Measurements from ENCODE around the gene CXCR4. TPM values are rescaled to one million over a fixed set of nuclear protein-coding genes. Genes with fewer than 3 reads are reported as not detected.

Gene CXCR4
- total and polyA plus RNA-seq, 10 of the 15 experiments (the other 5 are each of a cell fraction or from before 2014, with no cell fraction given): 31.1 to 749 (median 52.7) TPM

DNA sequence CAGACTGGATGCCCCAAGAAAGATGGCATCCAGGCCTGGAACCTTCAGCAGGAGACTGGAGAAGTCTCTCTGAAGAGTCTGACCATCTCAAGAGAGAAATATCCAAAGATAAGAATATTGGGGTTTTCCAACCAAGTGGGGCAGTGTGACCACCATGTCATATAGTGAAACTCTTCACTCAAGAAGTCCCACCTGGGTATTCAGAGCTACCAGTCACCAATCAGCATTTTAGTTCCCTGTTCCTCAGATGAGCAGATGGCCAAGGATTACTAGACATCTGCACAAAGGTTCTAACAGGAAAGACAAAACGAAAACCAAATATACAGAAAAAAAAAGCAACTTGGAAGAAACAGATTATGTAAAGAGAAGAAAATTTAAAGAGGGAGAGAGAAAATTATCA lies 38.5 kb upstream of the CXCR4 start:
- in situ Hi-C loops (cut with MboI): no loop called here
- peaks cover 0 to 2% of the 10 kb centered on the region in 2 experiments; a peak in 3 of 4 replicates for H3K27me3 ChIP-seq (replicated peaks in 1 of 2; ENCODE audit: control insufficient read depth in 2 of 2, insufficient read depth in 2 of 2, low read length in 1 of 2)
- H3K9me3 ChIP-seq (replicated peaks; ENCODE audit: control insufficient read depth, insufficient read depth, low read length): no peaks in the 10 kb centered on the region
- peak; percentile 71 for ATAC-seq
- BruUV-seq (replicated peaks): no TSS peak
- DNase-seq (ENCODE audit: low read depth, low spot score): no peak
- no peak overlapping the region for H3K9ac ChIP-seq (ENCODE audit: control insufficient read depth, insufficient read depth, low read length)
- no peak overlapping the region for H3K27ac ChIP-seq (ENCODE audit: control insufficient read depth, insufficient read depth)
- SMC1A ChIA-PET (ENCODE audit: uncharacterized antibody, unreplicated experiment): interaction anchor here (1.0 to 4.1 kb wide), 9 partner anchors 13 to 176 kb away, joined by 3 to 35 read pairs (median 5); no protein-coding TSS in a partner anchor
- FAIRE-seq: no peak
- RAD21 ChIA-PET (ENCODE audit: unreplicated experiment): interaction anchor here (0.8 to 1.5 kb wide), 7 partner anchors 16 to 243 kb away, joined by 3 to 6 read pairs (median 3); no protein-coding TSS in a partner anchor
- POLR2A ChIA-PET: interaction anchor here (1.4 to 1.5 kb wide), 2 partner anchors 12 to 19 kb away, joined by 7 read pairs; no protein-coding TSS in a partner anchor
- no peaks in the 10 kb centered on the region for H3K4me1 ChIP-seq (ENCODE audit: control insufficient read depth, insufficient read depth, low read length)
- TF ChIP-seq YY1 (IDR thresholded peaks at IDR 0.05; ENCODE audit: low read depth, low read length) (no peak), SIN3A (IDR thresholded peaks at IDR 0.05; ENCODE audit: low read depth, low read length) (no peak), EP300 (IDR thresholded peaks at IDR 0.05; ENCODE audit: borderline replicate concordance in 1 of 2, control insufficient read depth in 1 of 2, low read depth in 2 of 2, low read length in 2 of 2) (no peak), CEBPZ (IDR thresholded peaks at IDR 0.05; ENCODE audit: low read depth, low read length) (no peak), SMC3 (IDR thresholded peaks at IDR 0.05; ENCODE audit: borderline replicate concordance, low read length) (no peak), JUNB (IDR thresholded peaks at IDR 0.05) (no peak), CHD1 (IDR thresholded peaks at IDR 0.05; ENCODE audit: low read depth, low read length) (no peak), SUPT20H (IDR thresholded peaks at IDR 0.05; ENCODE audit: borderline replicate concordance, control insufficient read depth, low read depth, low read length) (no peak), PML (IDR thresholded peaks at IDR 0.05; ENCODE audit: low read length) (no peak), IKZF1 (conservative IDR thresholded peaks at IDR 0.05) (no peak), USF1 (IDR thresholded peaks at IDR 0.05; ENCODE audit: borderline replicate concordance, extremely low read length, insufficient read depth, low read depth, low read length) (no peak)
- TF ChIP-seq, protein P1, sequence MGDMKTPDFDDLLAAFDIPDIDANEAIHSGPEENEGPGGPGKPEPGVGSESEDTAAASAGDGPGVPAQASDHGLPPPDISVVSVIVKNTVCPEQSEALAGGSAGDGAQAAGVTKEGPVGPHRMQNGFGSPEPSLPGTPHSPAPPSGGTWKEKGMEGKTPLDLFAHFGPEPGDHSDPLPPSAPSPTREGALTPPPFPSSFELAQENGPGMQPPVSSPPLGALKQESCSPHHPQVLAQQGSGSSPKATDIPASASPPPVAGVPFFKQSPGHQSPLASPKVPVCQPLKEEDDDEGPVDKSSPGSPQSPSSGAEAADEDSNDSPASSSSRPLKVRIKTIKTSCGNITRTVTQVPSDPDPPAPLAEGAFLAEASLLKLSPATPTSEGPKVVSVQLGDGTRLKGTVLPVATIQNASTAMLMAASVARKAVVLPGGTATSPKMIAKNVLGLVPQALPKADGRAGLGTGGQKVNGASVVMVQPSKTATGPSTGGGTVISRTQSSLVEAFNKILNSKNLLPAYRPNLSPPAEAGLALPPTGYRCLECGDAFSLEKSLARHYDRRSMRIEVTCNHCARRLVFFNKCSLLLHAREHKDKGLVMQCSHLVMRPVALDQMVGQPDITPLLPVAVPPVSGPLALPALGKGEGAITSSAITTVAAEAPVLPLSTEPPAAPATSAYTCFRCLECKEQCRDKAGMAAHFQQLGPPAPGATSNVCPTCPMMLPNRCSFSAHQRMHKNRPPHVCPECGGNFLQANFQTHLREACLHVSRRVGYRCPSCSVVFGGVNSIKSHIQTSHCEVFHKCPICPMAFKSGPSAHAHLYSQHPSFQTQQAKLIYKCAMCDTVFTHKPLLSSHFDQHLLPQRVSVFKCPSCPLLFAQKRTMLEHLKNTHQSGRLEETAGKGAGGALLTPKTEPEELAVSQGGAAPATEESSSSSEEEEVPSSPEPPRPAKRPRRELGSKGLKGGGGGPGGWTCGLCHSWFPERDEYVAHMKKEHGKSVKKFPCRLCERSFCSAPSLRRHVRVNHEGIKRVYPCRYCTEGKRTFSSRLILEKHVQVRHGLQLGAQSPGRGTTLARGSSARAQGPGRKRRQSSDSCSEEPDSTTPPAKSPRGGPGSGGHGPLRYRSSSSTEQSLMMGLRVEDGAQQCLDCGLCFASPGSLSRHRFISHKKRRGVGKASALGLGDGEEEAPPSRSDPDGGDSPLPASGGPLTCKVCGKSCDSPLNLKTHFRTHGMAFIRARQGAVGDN (IDR thresholded peaks at IDR 0.05): no peak
- CTCF ChIA-PET: interaction anchor here (0.6 to 3.6 kb wide), 2 partner anchors 12 to 616 kb away, joined by 3 to 12 read pairs; no protein-coding TSS in a partner anchor
- no peaks in the 10 kb centered on the region for H3K36me3 ChIP-seq (ENCODE audit: control insufficient read depth in 2 of 2, insufficient read depth in 2 of 2, low read length in 1 of 2)
- H2AFZ ChIP-seq (ENCODE audit: control insufficient read depth, low read depth, low read length): no peak overlapping the region
- no peak overlapping the region for H3K4me2 ChIP-seq (ENCODE audit: control insufficient read depth, insufficient read depth)
- no peaks in the 10 kb centered on the region for H3K79me2 ChIP-seq (ENCODE audit: control insufficient read depth, insufficient read depth, low read length)
- no peak overlapping the region for H3K4me3 ChIP-seq
- no peaks in the 10 kb centered on the region for H4K20me1 ChIP-seq (ENCODE audit: control insufficient read depth, insufficient read depth)
- 10% methylated on average over 1 of the region's 1 CpG for WGBS (ENCODE audit: insufficient coverage, insufficient replicate concordance, low lambda C conversion rate, missing lambda C conversion rate)
- intact Hi-C loops (cut with micrococcal nuclease; ENCODE audit: unreplicated experiment): no loop called here

Measured in GM12878 (cell line).